MM.1S (cell line): ENCODE results near the gene SLC12A3.

Experiments
- DNase-seq: peaks from one replicate; pipeline ENCODE4 v3.0.0-alpha.2; 2015
- H2AFZ ChIP-seq: fragments of 300-600 bp; sonication (generic); 2 replicates; pipeline ENCODE4 v1.6.0; 2016; ENCODE audit warnings: antibody characterized with exemption, low read length
- H3F3A ChIP-seq: fragments of 300-600 bp; sonication (generic); 2 replicates; pipeline ENCODE4 v1.6.1; 2016; ENCODE audit warnings: mild to moderate bottlenecking, antibody characterized with exemption, low read length, moderate library complexity, mixed read lengths; ENCODE audit not compliant: insufficient read depth
- H3K27ac ChIP-seq: fragments of 300-600 bp; sonication (generic); 2 replicates; pipeline ENCODE4 v1.5.1; 2016; ENCODE audit warnings: mild to moderate bottlenecking, low read length
- H3K27me3 ChIP-seq: fragments of 300-600 bp; sonication (generic); replicated peaks from 2 replicates; pipeline ENCODE4 v1.6.0; 2016; ENCODE audit warnings: low read length; ENCODE audit not compliant: insufficient read depth
- H3K36me3 ChIP-seq: fragments of 300-600 bp; sonication (generic); replicated peaks from 2 replicates; pipeline ENCODE4 v1.6.1; 2016; ENCODE audit warnings: mild to moderate bottlenecking, low read length, mixed read lengths; ENCODE audit not compliant: insufficient read depth
- H3K4me1 ChIP-seq: fragments of 300-600 bp; sonication (generic); 2 replicates; pipeline ENCODE4 v1.6.1; 2016; ENCODE audit warnings: low read length, mixed read lengths
- H3K4me2 ChIP-seq: fragments of 300-600 bp; sonication (generic); 2 replicates; pipeline ENCODE4 v1.6.0; 2016; ENCODE audit warnings: low read depth, low read length
- H3K4me3 ChIP-seq: fragments of 300-600 bp; sonication (generic); 2 replicates; pipeline ENCODE4 v1.5.1; 2016; ENCODE audit warnings: low read length, mixed read lengths
- H3K79me2 ChIP-seq: fragments of 300-600 bp; sonication (generic); 2 replicates; pipeline ENCODE4 v1.6.1; 2016; ENCODE audit warnings: mixed run types, low read length, mixed read lengths
- H3K9ac ChIP-seq: fragments of 300-600 bp; sonication (generic); 2 replicates; pipeline ENCODE4 v1.6.1; 2016; ENCODE audit warnings: low read length, mixed read lengths
- H3K9me2 ChIP-seq: fragments of 300-600 bp; sonication (generic); replicated peaks from 2 replicates; pipeline ENCODE4 v1.6.1; 2016; ENCODE audit warnings: mild to moderate bottlenecking, low read length, mixed read lengths; ENCODE audit not compliant: insufficient read depth
- H3K9me3 ChIP-seq: fragments of 300-600 bp; sonication (generic); replicated peaks from 2 replicates; pipeline ENCODE4 v1.6.1; 2016; ENCODE audit warnings: mild to moderate bottlenecking, low read length, mixed read lengths; ENCODE audit not compliant: insufficient read depth
- H4K20me1 ChIP-seq: fragments of 300-600 bp; sonication (generic); 2 replicates; pipeline ENCODE4 v1.6.1; 2016; ENCODE audit warnings: mild to moderate bottlenecking, low read length, moderate library complexity, mixed read lengths; ENCODE audit not compliant: insufficient read depth
- CTCF ChIP-seq: fragments of 300-600 bp; sonication (generic); IDR thresholded peaks from 2 replicates; pipeline ENCODE4 v1.5.1; 2016; ENCODE audit warnings: antibody characterized with exemption, low read length, mixed read lengths
- EZH2 ChIP-seq: fragments of 300-600 bp; sonication (generic); optimal IDR thresholded peaks from 2 replicates; pipeline ENCODE3; 2017; ENCODE audit warnings: low read depth, mild to moderate bottlenecking, antibody characterized with exemption, low read length, mixed read lengths
- EZH2phosphoT487 ChIP-seq: fragments of 300-600 bp; sonication (generic); IDR thresholded peaks from 2 replicates; pipeline ENCODE4 v1.6.1; 2018; ENCODE audit warnings: antibody characterized with exemption, low read length

Gene SLC12A3

GRCh38 chr16:56832768-56833167, 32.2 kb upstream of the SLC12A3 start:
- Histone ChIP-seq H3K4me3 (no peak overlapping the region), H3K9me3 (no peaks in the 10 kb centered on the region), H3K4me2 (no peak overlapping the region), H4K20me1 (no peaks in the 10 kb centered on the region), H3K36me3 (peaks cover 4% of the 10 kb centered on the region; the same call in 1 of the 2 replicates), H3K27me3 (no peaks in the 10 kb centered on the region), H3K79me2 (no peaks in the 10 kb centered on the region), H3F3A (no peaks in the 10 kb centered on the region), H3K27ac (no peak overlapping the region), H3K4me1 (no peaks in the 10 kb centered on the region), H3K9ac (no peak overlapping the region), H3K9me2 (no peaks in the 10 kb centered on the region), H2AFZ (no peak overlapping the region)
- DNase-seq = no peak
- no peak for TF ChIP-seq CTCF
- no peak for TF ChIP-seq EZH2
- TF ChIP-seq EZH2phosphoT487 = no peak

DNA sequence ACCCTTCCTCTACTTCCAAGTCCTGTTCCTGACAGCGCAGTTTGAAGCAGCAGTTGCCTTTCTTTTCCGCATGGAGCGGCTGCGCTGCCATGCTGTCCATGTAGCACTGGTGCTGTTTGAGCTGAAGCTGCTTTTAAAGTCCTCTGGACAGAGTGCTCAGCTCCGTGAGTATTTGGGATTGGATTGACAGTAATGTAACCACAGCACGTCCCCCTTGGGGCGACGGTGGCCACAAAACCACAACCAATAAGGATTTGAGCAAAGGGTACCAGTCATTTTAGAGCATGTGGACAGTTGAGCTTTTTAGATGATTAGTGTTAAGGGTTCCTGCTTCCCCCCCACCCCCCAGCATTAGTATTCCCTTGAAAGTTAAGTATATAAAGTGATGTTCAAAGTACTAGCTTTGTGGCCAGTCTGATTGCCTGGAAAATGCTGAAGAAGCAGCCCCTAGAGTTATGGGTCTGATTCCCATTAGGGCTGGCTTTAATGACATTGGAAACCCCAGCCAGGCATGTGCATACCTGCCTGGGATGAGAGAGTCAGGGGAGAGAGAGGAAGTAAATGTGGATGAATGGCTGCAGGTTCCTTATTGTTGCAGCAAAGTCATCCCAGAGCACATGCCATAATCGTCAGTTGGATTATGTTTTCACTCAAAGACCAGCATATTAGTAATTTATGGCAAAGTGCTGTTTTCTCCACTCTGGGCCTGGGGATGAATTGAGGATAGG, 31.6 kb upstream of the SLC12A3 start:
- TF ChIP-seq EZH2phosphoT487 = no peak
- TF ChIP-seq CTCF = no peak
- TF ChIP-seq EZH2 = no peak
- H3K9ac ChIP-seq = no peak overlapping the region
- no peaks in the 10 kb centered on the region for H3K9me2 ChIP-seq
- H4K20me1 ChIP-seq = no peaks in the 10 kb centered on the region
- no peaks in the 10 kb centered on the region for H3K4me1 ChIP-seq
- H3K36me3 ChIP-seq = peaks cover 4% of the 10 kb centered on the region; the same call in 1 of the 2 replicates
- no peaks in the 10 kb centered on the region for H3F3A ChIP-seq
- no peak overlapping the region for H2AFZ ChIP-seq
- no peak for DNase-seq
- H3K9me3 ChIP-seq = no peaks in the 10 kb centered on the region
- no peaks in the 10 kb centered on the region for H3K27me3 ChIP-seq
- no peak overlapping the region for H3K27ac ChIP-seq
- no peaks in the 10 kb centered on the region for H3K79me2 ChIP-seq
- no peak overlapping the region for H3K4me2 ChIP-seq
- no peak overlapping the region for H3K4me3 ChIP-seq

GRCh38 chr16:56835320-56835719, 29.7 kb upstream of the SLC12A3 start:
- H3K27ac ChIP-seq = no peak overlapping the region
- H3K36me3 ChIP-seq = peaks cover 4% of the 10 kb centered on the region; the same call in 1 of the 2 replicates
- no peaks in the 10 kb centered on the region for H3F3A ChIP-seq
- DNase-seq = no peak
- no peaks in the 10 kb centered on the region for H3K9me2 ChIP-seq
- no peak overlapping the region for H3K9ac ChIP-seq
- H3K27me3 ChIP-seq = no peaks in the 10 kb centered on the region
- no peak overlapping the region for H2AFZ ChIP-seq
- no peaks in the 10 kb centered on the region for H3K9me3 ChIP-seq
- no peaks in the 10 kb centered on the region for H3K4me1 ChIP-seq
- no peak overlapping the region for H3K4me3 ChIP-seq
- no peaks in the 10 kb centered on the region for H3K79me2 ChIP-seq
- H4K20me1 ChIP-seq = no peaks in the 10 kb centered on the region
- TF ChIP-seq CTCF (no peak), EZH2 (no peak), EZH2phosphoT487 (no peak)
- no peak overlapping the region for H3K4me2 ChIP-seq
